HG03342 (cell line): ENCODE measurements around the gene ATP8B4.

Source experiments
- ATAC-seq: cut with Tn5 transposase; IDR thresholded peaks from one replicate; pipeline ENCODE4 v1.9.1; 2021; ENCODE audit warnings: mild to moderate bottlenecking, moderate library complexity; ENCODE audit not compliant: unreplicated experiment

Gene ATP8B4

DNA sequence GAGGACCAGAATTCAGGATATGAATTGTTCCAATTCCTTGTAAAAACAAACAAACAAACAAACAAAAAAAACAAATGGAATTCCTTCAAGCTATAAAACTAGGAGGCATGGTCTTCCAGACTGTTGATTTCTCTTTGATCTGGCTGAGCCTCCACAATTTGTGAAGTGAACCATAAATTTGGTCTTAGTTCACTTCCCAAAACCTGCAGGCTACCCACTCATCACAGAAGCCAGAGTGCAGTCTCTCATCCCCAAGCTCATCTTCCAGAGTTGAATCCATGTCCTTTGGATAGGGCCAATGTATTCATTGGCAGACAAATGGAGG is 294.3 kb downstream of the ATP8B4 start:
- no peak for ATAC-seq

GRCh38 chr15:49823987-49824774 is 294.9 kb downstream of the ATP8B4 start:
- ATAC-seq = no peak

DNA sequence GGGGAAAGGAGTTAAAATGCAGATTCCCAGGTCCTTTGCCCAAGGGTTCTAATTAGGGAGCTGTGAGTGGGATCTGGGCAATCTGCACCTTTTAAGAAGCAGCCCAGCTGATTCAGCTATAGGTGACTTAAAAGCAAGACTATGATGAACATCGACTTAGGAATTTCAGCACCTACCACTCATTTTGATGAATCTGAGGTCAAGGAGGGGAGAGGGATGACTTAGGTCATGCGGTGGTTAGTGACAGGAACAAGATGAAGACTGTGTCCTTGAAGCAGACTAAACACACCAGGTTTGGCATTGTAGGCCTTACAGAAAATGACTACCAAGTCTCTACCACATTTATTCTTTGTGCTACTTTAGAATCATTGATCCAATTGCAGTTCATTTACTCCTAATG is 301.9 kb downstream of the ATP8B4 start:
- ATAC-seq = no peak

GRCh38 chr15:49815950-49816349 is 303.1 kb downstream of the ATP8B4 start:
- peak; percentile 66 for ATAC-seq

GRCh38 chr15:49815526-49815925 is 303.5 kb downstream of the ATP8B4 start:
- peak; percentile 10 for ATAC-seq

- ATAC-seq = no peak
These were observed 304.3 kb downstream of the ATP8B4 start for GRCh38 chr15:49814709-49815108.

DNA sequence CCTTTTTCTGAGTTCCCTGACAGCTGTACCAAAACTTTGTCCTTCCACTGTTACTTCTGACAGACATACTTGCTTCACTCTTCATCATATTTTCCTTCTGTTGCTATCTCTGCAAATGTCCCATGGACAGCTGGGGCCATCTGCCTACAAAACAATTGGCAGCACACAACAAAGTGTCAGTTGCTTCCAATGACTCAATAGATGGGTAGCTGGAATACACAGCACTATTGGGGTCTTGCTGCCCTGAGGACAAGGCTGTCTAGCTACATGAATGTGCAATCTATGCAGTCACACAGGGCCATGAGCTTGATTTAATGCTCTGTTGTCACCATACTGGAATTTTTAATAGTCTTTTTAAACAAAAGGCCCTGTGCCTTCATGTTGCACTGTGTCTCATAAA is 305.4 kb downstream of the ATP8B4 start:
- no peak for ATAC-seq

DNA sequence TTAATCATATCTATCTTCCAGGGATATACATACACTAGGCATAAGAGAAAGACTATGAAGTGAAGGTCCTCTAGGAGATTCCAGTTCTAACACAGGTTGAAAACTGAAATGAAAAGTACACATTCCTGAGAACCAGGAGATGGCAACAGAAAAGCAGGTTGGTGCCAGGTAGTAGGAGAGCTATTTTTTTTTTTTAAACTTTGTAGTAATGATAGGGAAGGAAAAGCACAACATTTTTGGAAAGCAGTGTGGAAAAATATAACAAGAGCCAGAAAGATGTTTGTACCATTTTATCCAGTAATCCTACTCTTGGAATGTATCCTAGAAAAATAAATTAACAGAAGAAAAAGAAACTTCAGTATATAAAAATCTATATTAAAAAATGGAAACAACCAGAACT is 308.3 kb downstream of the ATP8B4 start:
- no peak for ATAC-seq

DNA sequence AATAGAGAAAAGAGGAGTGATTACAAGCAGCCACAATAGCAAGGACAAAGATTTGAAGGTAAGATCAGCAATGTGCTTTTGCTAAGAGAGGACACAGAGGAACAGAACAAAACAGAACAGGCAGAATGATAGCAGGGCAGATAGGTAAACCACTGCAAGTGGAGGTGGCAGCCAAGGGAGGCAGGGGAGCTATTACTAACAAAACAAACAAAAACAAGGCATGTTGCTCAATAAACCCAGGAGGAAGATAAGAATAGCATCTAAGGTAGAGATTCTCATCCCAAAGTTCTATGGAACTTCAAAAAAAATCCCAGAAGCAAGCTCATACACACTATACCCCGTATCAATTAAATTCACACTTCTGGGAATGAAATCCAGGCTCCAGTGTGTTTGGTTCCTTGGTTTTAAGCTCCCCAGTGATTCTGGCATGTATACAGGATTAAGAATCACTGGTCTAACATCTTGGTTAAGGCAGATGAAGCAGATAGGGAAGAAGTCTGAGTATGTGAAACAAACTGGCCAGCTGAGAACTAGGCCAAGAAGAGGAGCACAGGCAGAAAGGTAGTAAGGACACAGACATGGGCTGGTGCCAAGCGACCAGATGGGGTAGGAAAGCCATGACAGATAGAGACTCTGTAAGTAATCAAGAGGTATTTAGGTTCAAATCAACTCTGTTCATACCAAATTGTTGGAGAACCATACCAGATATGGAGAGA is 309.0 kb downstream of the ATP8B4 start:
- ATAC-seq = no peak

- ATAC-seq = no peak
These were observed 310.7 kb downstream of the ATP8B4 start for GRCh38 chr15:49808341-49808740.
